Osteoblast (primary cell): ENCODE results near the gene ABCC4. TPM values are rescaled to one million over a fixed set of nuclear protein-coding genes. Genes with fewer than 3 reads are reported as not detected.

ENCODE experiments used
- DNase-seq: peaks from one replicate; pipeline ENCODE4 v3.0.0; 2011; ENCODE audit warnings: low spot score, mixed read lengths; ENCODE audit not compliant: insufficient read length; ENCODE audit errors: missing footprints
- H2AFZ ChIP-seq: 2 replicates; pipeline ENCODE4 v1.6.0; 2011; ENCODE audit warnings: mild to moderate bottlenecking, low read length
- H3K27ac ChIP-seq: 2 replicates; pipeline ENCODE4 v1.5.1; 2011; ENCODE audit warnings: mild to moderate bottlenecking, low read depth, low read length, moderate library complexity
- H3K27me3 ChIP-seq: 2 replicates; pipeline ENCODE4 v1.6.0; 2012; ENCODE audit warnings: mild to moderate bottlenecking, control low read depth, inconsistent platforms, low read length, moderate library complexity; ENCODE audit not compliant: insufficient read depth
- H3K36me3 ChIP-seq: 2 replicates; pipeline ENCODE4 v1.5.1; 2011; ENCODE audit warnings: mild to moderate bottlenecking, low read length, control low read depth, moderate library complexity; ENCODE audit not compliant: insufficient read depth
- H3K4me1 ChIP-seq: 2 replicates; pipeline ENCODE4 v1.5.1; 2011; ENCODE audit warnings: mild to moderate bottlenecking, low read length, control low read depth, moderate library complexity; ENCODE audit not compliant: insufficient read depth
- H3K4me2 ChIP-seq: 2 replicates; pipeline ENCODE4 v1.6.0; 2011; ENCODE audit warnings: mild to moderate bottlenecking, low read length; ENCODE audit not compliant: insufficient read depth
- H3K4me3 ChIP-seq: fragments of 200-600 bp; sonication (generic); 3 replicates; pipeline ENCODE4 v1.5.1; 2012; ENCODE audit warnings: mild to moderate bottlenecking, low read length, inconsistent platforms; ENCODE audit not compliant: insufficient read depth
- H3K79me2 ChIP-seq: 2 replicates; pipeline ENCODE4 v1.6.0; 2012; ENCODE audit warnings: mild to moderate bottlenecking, low read length, control low read depth, inconsistent platforms; ENCODE audit not compliant: insufficient read depth
- H3K9me3 ChIP-seq: 2 replicates; pipeline ENCODE4 v1.5.1; 2011; ENCODE audit warnings: low read depth, low read length, control low read depth
- H4K20me1 ChIP-seq: 2 replicates; pipeline ENCODE4 v1.6.0; 2012; ENCODE audit warnings: mild to moderate bottlenecking, low read length, control low read depth; ENCODE audit not compliant: insufficient read depth
- total RNA-seq: library from RNA; depleted of rRNA; stranded (reverse); fragments of >200 nt; gene quantifications from 2 replicates; pipeline ENCODE4 v1.2.3, GENCODE V29; 2012
- TF ChIP-seq, protein P1 (sequence below): IDR thresholded peaks from 2 replicates; pipeline ENCODE4 v1.5.1; 2011; ENCODE audit warnings: mild to moderate bottlenecking, low read depth, low read length, moderate library complexity; ENCODE audit errors: extremely low read depth

Gene ABCC4
- total RNA-seq, 1 donor, result 27.5 TPM

DNA sequence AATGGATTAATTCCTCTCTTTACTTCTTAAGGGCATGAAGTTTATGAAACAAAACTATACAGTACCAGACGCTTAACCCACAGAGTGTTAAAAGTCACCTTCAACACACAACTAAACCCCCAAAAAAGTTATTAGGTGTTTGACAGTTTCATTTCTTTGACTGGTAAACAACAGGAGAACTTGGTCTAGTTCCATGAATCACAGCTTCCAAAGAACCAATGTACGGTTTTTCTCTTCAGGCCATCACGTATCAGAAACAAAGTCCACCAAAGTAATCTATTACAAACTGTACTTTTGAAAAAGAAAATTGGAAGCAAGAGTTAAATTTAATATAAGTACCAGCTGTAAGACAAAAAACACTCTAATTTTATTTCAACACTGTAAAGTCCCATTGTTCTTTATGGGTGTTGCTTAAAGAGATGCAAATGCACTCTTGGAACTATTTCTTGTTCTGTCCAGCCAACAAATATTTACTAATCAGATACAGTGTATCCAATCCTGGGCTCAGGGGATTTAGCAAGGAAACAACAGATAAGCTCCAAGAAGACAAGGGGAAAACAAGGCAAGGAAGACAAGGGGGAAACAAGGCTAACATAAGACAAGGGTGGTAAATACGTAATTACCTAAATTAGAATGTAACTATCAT is 149.2 kb downstream of the ABCC4 start:
- TF ChIP-seq, protein P1, sequence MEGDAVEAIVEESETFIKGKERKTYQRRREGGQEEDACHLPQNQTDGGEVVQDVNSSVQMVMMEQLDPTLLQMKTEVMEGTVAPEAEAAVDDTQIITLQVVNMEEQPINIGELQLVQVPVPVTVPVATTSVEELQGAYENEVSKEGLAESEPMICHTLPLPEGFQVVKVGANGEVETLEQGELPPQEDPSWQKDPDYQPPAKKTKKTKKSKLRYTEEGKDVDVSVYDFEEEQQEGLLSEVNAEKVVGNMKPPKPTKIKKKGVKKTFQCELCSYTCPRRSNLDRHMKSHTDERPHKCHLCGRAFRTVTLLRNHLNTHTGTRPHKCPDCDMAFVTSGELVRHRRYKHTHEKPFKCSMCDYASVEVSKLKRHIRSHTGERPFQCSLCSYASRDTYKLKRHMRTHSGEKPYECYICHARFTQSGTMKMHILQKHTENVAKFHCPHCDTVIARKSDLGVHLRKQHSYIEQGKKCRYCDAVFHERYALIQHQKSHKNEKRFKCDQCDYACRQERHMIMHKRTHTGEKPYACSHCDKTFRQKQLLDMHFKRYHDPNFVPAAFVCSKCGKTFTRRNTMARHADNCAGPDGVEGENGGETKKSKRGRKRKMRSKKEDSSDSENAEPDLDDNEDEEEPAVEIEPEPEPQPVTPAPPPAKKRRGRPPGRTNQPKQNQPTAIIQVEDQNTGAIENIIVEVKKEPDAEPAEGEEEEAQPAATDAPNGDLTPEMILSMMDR, result no peak
- no peaks in the 10 kb centered on the region for H3K36me3 ChIP-seq
- DNase-seq, result no peak
- no peak overlapping the region for H3K27ac ChIP-seq
- no peaks in the 10 kb centered on the region for H3K27me3 ChIP-seq
- H2AFZ ChIP-seq, result no peak overlapping the region
- no peak overlapping the region for H3K4me2 ChIP-seq
- peaks cover 13% of the 10 kb centered on the region for H3K4me1 ChIP-seq
- no peaks in the 10 kb centered on the region for H3K79me2 ChIP-seq
- H3K4me3 ChIP-seq, result no peak overlapping the region
- no peaks in the 10 kb centered on the region for H3K9me3 ChIP-seq
- no peaks in the 10 kb centered on the region for H4K20me1 ChIP-seq

DNA sequence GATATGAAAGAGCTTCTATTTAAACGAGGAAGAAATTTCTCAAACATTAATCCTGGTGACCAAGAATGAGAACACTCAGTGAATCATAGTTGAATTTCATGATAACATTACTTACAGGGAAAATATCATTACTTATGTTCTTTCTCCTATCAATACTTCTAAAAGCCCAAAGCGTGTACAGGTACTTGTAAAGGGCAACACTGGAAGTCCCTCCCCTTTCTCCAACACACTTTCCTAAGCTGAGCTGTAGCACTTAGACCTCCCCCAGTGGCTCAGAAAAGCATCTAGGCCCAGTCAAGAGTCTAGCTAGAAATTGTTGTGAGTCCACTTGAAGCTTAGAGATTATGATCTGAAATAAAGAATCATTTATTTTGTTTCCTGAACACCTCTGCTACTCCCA is 150.7 kb downstream of the ABCC4 start:
- Histone ChIP-seq H3K4me1 (peaks cover 13% of the 10 kb centered on the region), H4K20me1 (no peaks in the 10 kb centered on the region), H3K9me3 (no peaks in the 10 kb centered on the region), H3K4me3 (no peak overlapping the region), H3K36me3 (no peaks in the 10 kb centered on the region), H3K27ac (no peak overlapping the region), H3K4me2 (no peak overlapping the region), H2AFZ (no peak overlapping the region), H3K27me3 (no peaks in the 10 kb centered on the region), H3K79me2 (no peaks in the 10 kb centered on the region)
- TF ChIP-seq, protein P1, result no peak
- DNase-seq, result no peak

DNA sequence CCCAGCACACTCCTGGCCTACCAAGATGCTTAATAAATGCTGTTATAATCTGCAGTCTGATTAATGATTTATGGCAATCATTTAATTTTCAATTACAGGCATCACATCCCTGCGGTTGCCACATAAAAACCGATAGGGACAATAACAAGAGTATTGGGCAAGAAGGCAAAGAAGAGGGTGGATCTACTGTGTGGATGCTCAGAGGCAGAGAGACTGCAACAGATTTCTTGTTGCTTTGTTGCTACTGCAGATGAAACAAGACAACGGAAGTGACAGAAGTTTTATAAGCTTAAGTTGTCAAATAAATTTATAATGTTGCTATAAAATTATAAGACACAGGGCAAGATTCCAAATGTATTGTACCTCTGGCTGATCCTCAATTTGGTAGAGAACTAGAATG is 154.8 kb downstream of the ABCC4 start:
- Histone ChIP-seq H3K4me2 (no peak overlapping the region), H3K9me3 (no peaks in the 10 kb centered on the region)
- TF ChIP-seq, protein P1, result no peak

GRCh38 chr13:95145587-95145986 is 155.7 kb downstream of the ABCC4 start:
- Histone ChIP-seq H3K9me3 (no peaks in the 10 kb centered on the region), H3K27ac (no peak overlapping the region), H3K4me3 (no peak overlapping the region), H4K20me1 (no peaks in the 10 kb centered on the region), H3K36me3 (no peaks in the 10 kb centered on the region), H2AFZ (no peak overlapping the region), H3K79me2 (no peaks in the 10 kb centered on the region), H3K27me3 (no peaks in the 10 kb centered on the region), H3K4me2 (no peak overlapping the region), H3K4me1 (no peaks in the 10 kb centered on the region)
- no peak for DNase-seq
- TF ChIP-seq, protein P1, result no peak

More for the DNA sequence above, 154.8 kb downstream of the ABCC4 start:
- Histone ChIP-seq H3K4me1 (no peaks in the 10 kb centered on the region), H3K4me3 (no peak overlapping the region), H4K20me1 (no peaks in the 10 kb centered on the region), H3K27me3 (no peaks in the 10 kb centered on the region), H3K79me2 (no peaks in the 10 kb centered on the region), H3K36me3 (no peaks in the 10 kb centered on the region), H2AFZ (no peak overlapping the region), H3K27ac (no peak overlapping the region)
- no peak for DNase-seq
